ENCODE data around the gene PEX7. TPM values are rescaled to one million over a fixed set of nuclear protein-coding genes. Genes with fewer than 3 reads are reported as not detected.

The PEX7 gene
- polyA plus RNA-seq (ENCODE audit: low read depth in 6 of 6): 10 to 100 TPM in 1 of 6 donors, 1 to 10 TPM in 5; 6.4 to 19.6 (median 8.1) TPM

- ATAC-seq (ENCODE audit: low read depth in 2 of 2): peak; percentile 89 to 91
- peak; percentile 90 for DNase-seq
- peaks cover 19 to 39% (median 24%) of the 10 kb centered on the region in 3 donors for H3K4me1 Mint-ChIP-seq
- H3K27me3 Mint-ChIP-seq: peaks cover 2 to 7% (median 5%) of the 10 kb centered on the region in 3 donors
- peak within 1 kb of the TSS; percentile 92 to 99 (median 94) for H3K4me3 Mint-ChIP-seq
- no peaks in the 10 kb centered on the region for H3K9me3 Mint-ChIP-seq
- peak within 1 kb of the TSS; percentile 92 to 97 (median 94) for H3K27ac Mint-ChIP-seq
- H3K36me3 Mint-ChIP-seq: peaks cover 8 to 11% of the 10 kb centered on the region in 2 donors
Observed at GRCh38 chr6:136822376-136823127, at the start of gene PEX7. Gene PEX7 (plus strand): TSS chr6:136822592. CDS start chr6:136822666, 74 bp downstream.

GRCh38 chr6:136772685-136773472 lies 49.5 kb upstream of the PEX7 start:
- Mint-ChIP-seq H3K27me3 (no peaks in the 10 kb centered on the region), H3K4me1 (peaks cover 45 to 70% (median 58%) of the 10 kb centered on the region in 3 donors), H3K27ac (peak overlapping the region; percentile 21 to 93 (median 80)), H3K4me3 (peak overlapping the region in 7 of 8 donors; percentile 42 to 86 (median 58)), H3K36me3 (peaks cover 4 to 10% of the 10 kb centered on the region in 2 donors), H3K9me3 (peaks cover 0 to 2% (median 0%) of the 10 kb centered on the region in 7 donors)
- DNase-seq: no peak
- peak; percentile 30 to 43 for ATAC-seq (ENCODE audit: low read depth in 2 of 2)

- H3K9me3 Mint-ChIP-seq: peaks cover 0 to 2% (median 0%) of the 10 kb centered on the region in 7 donors
- peaks cover 40 to 65% (median 53%) of the 10 kb centered on the region in 3 donors for H3K4me1 Mint-ChIP-seq
- H3K4me3 Mint-ChIP-seq: peak overlapping the region in 5 of 8 donors; percentile 49 to 86 (median 58)
- ATAC-seq (ENCODE audit: low read depth in 2 of 2): no peak
- DNase-seq: no peak
- H3K36me3 Mint-ChIP-seq: peaks cover 4 to 10% of the 10 kb centered on the region in 2 donors
- peak overlapping the region in 5 of 6 donors; percentile 51 to 93 (median 87) for H3K27ac Mint-ChIP-seq
- no peaks in the 10 kb centered on the region for H3K27me3 Mint-ChIP-seq
Observed at GRCh38 chr6:136773473-136773796, 49.0 kb upstream of the PEX7 start.

- ATAC-seq (ENCODE audit: low read depth in 2 of 2) (no peak), DNase-seq (no peak)
- Mint-ChIP-seq H3K4me3 (peak overlapping the region in 4 of 8 donors; percentile 16 to 76 (median 46)), H3K36me3 (peaks cover 4% of the 10 kb centered on the region in 2 donors), H3K9me3 (peaks cover 0 to 1% (median 0%) of the 10 kb centered on the region in 7 donors), H3K27ac (peak overlapping the region in 3 of 6 donors; percentile 17 to 48 (median 39)), H3K27me3 (no peaks in the 10 kb centered on the region), H3K4me1 (peaks cover 34 to 55% (median 43%) of the 10 kb centered on the region in 3 donors)
Observed at GRCh38 chr6:136774228-136775041, 48.0 kb upstream of the PEX7 start.

GRCh38 chr6:136775081-136775480 lies 47.3 kb upstream of the PEX7 start:
- DNase-seq: no peak
- Mint-ChIP-seq H3K27ac (peak overlapping the region in 2 of 6 donors; percentile 4 to 21), H3K36me3 (peaks cover 0 to 4% of the 10 kb centered on the region in 2 donors), H3K27me3 (no peaks in the 10 kb centered on the region), H3K4me1 (peaks cover 33 to 54% (median 40%) of the 10 kb centered on the region in 3 donors), H3K9me3 (no peaks in the 10 kb centered on the region), H3K4me3 (no peak overlapping the region)
- no peak for ATAC-seq (ENCODE audit: low read depth in 2 of 2)

- no peaks in the 10 kb centered on the region for H3K27me3 Mint-ChIP-seq
- no peaks in the 10 kb centered on the region for H3K9me3 Mint-ChIP-seq
- ATAC-seq (ENCODE audit: low read depth in 2 of 2): no peak
- H3K4me3 Mint-ChIP-seq: no peak overlapping the region
- peaks cover 0 to 4% of the 10 kb centered on the region in 2 donors for H3K36me3 Mint-ChIP-seq
- peak overlapping the region in 2 of 6 donors; percentile 21 to 54 for H3K27ac Mint-ChIP-seq
- peaks cover 33 to 54% (median 40%) of the 10 kb centered on the region in 3 donors for H3K4me1 Mint-ChIP-seq
- no peak for DNase-seq
Observed at GRCh38 chr6:136775548-136775947, 46.8 kb upstream of the PEX7 start.

- Mint-ChIP-seq H3K27me3 (no peaks in the 10 kb centered on the region), H3K4me3 (no peak overlapping the region), H3K9me3 (no peaks in the 10 kb centered on the region), H3K4me1 (peaks cover 21 to 51% (median 48%) of the 10 kb centered on the region in 3 donors), H3K36me3 (peaks cover 0 to 4% of the 10 kb centered on the region in 2 donors), H3K27ac (peak overlapping the region in 1 of 6 donors; percentile 56)
- DNase-seq: no peak
- no peak for ATAC-seq (ENCODE audit: low read depth in 2 of 2)
Observed at GRCh38 chr6:136777651-136778050, 44.7 kb upstream of the PEX7 start.

GRCh38 chr6:136779682-136780081 lies 42.7 kb upstream of the PEX7 start:
- H3K27ac Mint-ChIP-seq: peak overlapping the region in 1 of 6 donors; percentile 59
- H3K27me3 Mint-ChIP-seq: no peaks in the 10 kb centered on the region
- no peak for DNase-seq
- ATAC-seq (ENCODE audit: low read depth in 2 of 2): no peak
- no peaks in the 10 kb centered on the region for H3K9me3 Mint-ChIP-seq
- H3K4me1 Mint-ChIP-seq: peaks cover 19 to 51% (median 48%) of the 10 kb centered on the region in 3 donors
- H3K36me3 Mint-ChIP-seq: no peaks in the 10 kb centered on the region
- peak overlapping the region in 1 of 8 donors; percentile 8 for H3K4me3 Mint-ChIP-seq

GRCh38 chr6:136780972-136781371 lies 41.4 kb upstream of the PEX7 start:
- Mint-ChIP-seq H3K4me3 (no peak overlapping the region), H3K36me3 (no peaks in the 10 kb centered on the region), H3K27ac (peak overlapping the region in 2 of 6 donors; percentile 9 to 56), H3K9me3 (no peaks in the 10 kb centered on the region), H3K27me3 (no peaks in the 10 kb centered on the region), H3K4me1 (peaks cover 28 to 53% (median 52%) of the 10 kb centered on the region in 3 donors)
- ATAC-seq (ENCODE audit: low read depth in 2 of 2): no peak
- DNase-seq: no peak

- Mint-ChIP-seq H3K36me3 (no peaks in the 10 kb centered on the region), H3K27me3 (no peaks in the 10 kb centered on the region), H3K4me3 (peak overlapping the region in 2 of 8 donors; percentile 2 to 40), H3K27ac (peak overlapping the region in 5 of 6 donors; percentile 9 to 71 (median 21)), H3K9me3 (no peaks in the 10 kb centered on the region), H3K4me1 (peaks cover 32 to 63% (median 52%) of the 10 kb centered on the region in 3 donors)
- ATAC-seq (ENCODE audit: low read depth in 2 of 2): no peak
- no peak for DNase-seq
Observed at GRCh38 chr6:136782021-136782770, 40.2 kb upstream of the PEX7 start.

- Mint-ChIP-seq H3K9me3 (peaks cover 0 to 1% (median 0%) of the 10 kb centered on the region in 7 donors), H3K27ac (peak overlapping the region in 4 of 6 donors; percentile 86 to 98 (median 96)), H3K4me1 (peaks cover 39 to 71% (median 59%) of the 10 kb centered on the region in 3 donors), H3K27me3 (no peaks in the 10 kb centered on the region), H3K4me3 (peak overlapping the region in 6 of 8 donors; percentile 88 to 98 (median 96)), H3K36me3 (peaks cover 3 to 4% of the 10 kb centered on the region in 2 donors)
- ATAC-seq (ENCODE audit: low read depth in 2 of 2) (no peak), DNase-seq (no peak)
Observed at GRCh38 chr6:136783021-136783420, 39.4 kb upstream of the PEX7 start.
